Osteoblast (primary cell): ENCODE results near the gene DDX10. TPM values are rescaled to one million over a fixed set of nuclear protein-coding genes. Genes with fewer than 3 reads are reported as not detected.

Source experiments
- DNase-seq: peaks from one replicate; pipeline ENCODE4 v3.0.0; 2011; ENCODE audit warnings: low spot score, mixed read lengths; ENCODE audit not compliant: insufficient read length; ENCODE audit errors: missing footprints
- H2AFZ ChIP-seq: 2 replicates; pipeline ENCODE4 v1.6.0; 2011; ENCODE audit warnings: mild to moderate bottlenecking, low read length
- H3K27ac ChIP-seq: 2 replicates; pipeline ENCODE4 v1.5.1; 2011; ENCODE audit warnings: mild to moderate bottlenecking, low read depth, low read length, moderate library complexity
- H3K27me3 ChIP-seq: 2 replicates; pipeline ENCODE4 v1.6.0; 2012; ENCODE audit warnings: mild to moderate bottlenecking, control low read depth, inconsistent platforms, low read length, moderate library complexity; ENCODE audit not compliant: insufficient read depth
- H3K36me3 ChIP-seq: 2 replicates; pipeline ENCODE4 v1.5.1; 2011; ENCODE audit warnings: mild to moderate bottlenecking, low read length, control low read depth, moderate library complexity; ENCODE audit not compliant: insufficient read depth
- H3K4me1 ChIP-seq: 2 replicates; pipeline ENCODE4 v1.5.1; 2011; ENCODE audit warnings: mild to moderate bottlenecking, low read length, control low read depth, moderate library complexity; ENCODE audit not compliant: insufficient read depth
- H3K4me2 ChIP-seq: 2 replicates; pipeline ENCODE4 v1.6.0; 2011; ENCODE audit warnings: mild to moderate bottlenecking, low read length; ENCODE audit not compliant: insufficient read depth
- H3K4me3 ChIP-seq: fragments of 200-600 bp; sonication (generic); 3 replicates; pipeline ENCODE4 v1.5.1; 2012; ENCODE audit warnings: mild to moderate bottlenecking, low read length, inconsistent platforms; ENCODE audit not compliant: insufficient read depth
- H3K79me2 ChIP-seq: 2 replicates; pipeline ENCODE4 v1.6.0; 2012; ENCODE audit warnings: mild to moderate bottlenecking, low read length, control low read depth, inconsistent platforms; ENCODE audit not compliant: insufficient read depth
- H3K9me3 ChIP-seq: 2 replicates; pipeline ENCODE4 v1.5.1; 2011; ENCODE audit warnings: low read depth, low read length, control low read depth
- H4K20me1 ChIP-seq: 2 replicates; pipeline ENCODE4 v1.6.0; 2012; ENCODE audit warnings: mild to moderate bottlenecking, low read length, control low read depth; ENCODE audit not compliant: insufficient read depth
- CTCF ChIP-seq: IDR thresholded peaks from 2 replicates; pipeline ENCODE4 v1.5.1; 2011; ENCODE audit warnings: mild to moderate bottlenecking, low read depth, low read length, moderate library complexity; ENCODE audit errors: extremely low read depth
- total RNA-seq: library from RNA; depleted of rRNA; stranded (reverse); fragments of >200 nt; gene quantifications from 2 replicates; pipeline ENCODE4 v1.2.3, GENCODE V29; 2012

DDX10 gene
- total RNA-seq, 1 donor, result 16.6 TPM

- H3K9me3 ChIP-seq, result no peaks in the 10 kb centered on the region
- no peak overlapping the region for H3K27ac ChIP-seq
- TF ChIP-seq CTCF, result no peak
- H3K4me1 ChIP-seq, result peaks cover 12% of the 10 kb centered on the region
- no peaks in the 10 kb centered on the region for H4K20me1 ChIP-seq
- H3K79me2 ChIP-seq, result peaks cover 10% of the 10 kb centered on the region
- no peak overlapping the region for H2AFZ ChIP-seq
- no peak for DNase-seq
- no peak overlapping the region for H3K4me2 ChIP-seq
- no peaks in the 10 kb centered on the region for H3K36me3 ChIP-seq
- H3K27me3 ChIP-seq, result no peaks in the 10 kb centered on the region
- no peak overlapping the region for H3K4me3 ChIP-seq
Observed at GRCh38 chr11:108754901-108755625, 90.2 kb downstream of the DDX10 start.

- H2AFZ ChIP-seq, result no peak overlapping the region
- DNase-seq, result no peak
- H3K4me3 ChIP-seq, result no peak overlapping the region
- no peak for TF ChIP-seq CTCF
- no peaks in the 10 kb centered on the region for H4K20me1 ChIP-seq
- H3K79me2 ChIP-seq, result peaks cover 18% of the 10 kb centered on the region
- peaks cover 12% of the 10 kb centered on the region for H3K4me1 ChIP-seq
- H3K27me3 ChIP-seq, result no peaks in the 10 kb centered on the region
- H3K9me3 ChIP-seq, result no peaks in the 10 kb centered on the region
- no peak overlapping the region for H3K4me2 ChIP-seq
- H3K27ac ChIP-seq, result no peak overlapping the region
- no peaks in the 10 kb centered on the region for H3K36me3 ChIP-seq
Observed at GRCh38 chr11:108757630-108758029, 92.8 kb downstream of the DDX10 start.

- H2AFZ ChIP-seq, result no peak overlapping the region
- peaks cover 12% of the 10 kb centered on the region for H3K4me1 ChIP-seq
- TF ChIP-seq CTCF, result no peak
- H3K36me3 ChIP-seq, result no peaks in the 10 kb centered on the region
- peaks cover 18% of the 10 kb centered on the region for H3K79me2 ChIP-seq
- H3K9me3 ChIP-seq, result no peaks in the 10 kb centered on the region
- H3K4me3 ChIP-seq, result no peak overlapping the region
- no peak overlapping the region for H3K27ac ChIP-seq
- DNase-seq, result no peak
- H4K20me1 ChIP-seq, result no peaks in the 10 kb centered on the region
- no peak overlapping the region for H3K4me2 ChIP-seq
- no peaks in the 10 kb centered on the region for H3K27me3 ChIP-seq
Observed at GRCh38 chr11:108758458-108758857, 93.6 kb downstream of the DDX10 start.

- no peak overlapping the region for H2AFZ ChIP-seq
- H3K9me3 ChIP-seq, result no peaks in the 10 kb centered on the region
- no peak overlapping the region for H3K4me3 ChIP-seq
- no peaks in the 10 kb centered on the region for H3K27me3 ChIP-seq
- no peak overlapping the region for H3K4me2 ChIP-seq
- H3K27ac ChIP-seq, result no peak overlapping the region
- no peaks in the 10 kb centered on the region for H3K4me1 ChIP-seq
- no peak for DNase-seq
- no peaks in the 10 kb centered on the region for H4K20me1 ChIP-seq
- TF ChIP-seq CTCF, result no peak
- peaks cover 6% of the 10 kb centered on the region for H3K79me2 ChIP-seq
- no peaks in the 10 kb centered on the region for H3K36me3 ChIP-seq
Observed at GRCh38 chr11:108766596-108767173, 101.8 kb downstream of the DDX10 start.
